Duodenal mucosa (tissue), 2 donors: ENCODE results near the gene NAA50.

Experiments
- H3K27ac ChIP-seq: one replicate; pipeline ENCODE4 v1.7.0; 2013; ENCODE audit warnings: low read depth, low read length
- H3K27me3 ChIP-seq, 2 donors: one replicate each; pipeline ENCODE4 v1.7.0; 2013; ENCODE audit warnings: low read length in 2 of 2, control low read depth in 1 of 2; ENCODE audit not compliant: insufficient read depth in 2 of 2, control insufficient read depth in 1 of 2
- H3K36me3 ChIP-seq, 2 donors: one replicate each; pipeline ENCODE4 v1.7.0; 2013; ENCODE audit warnings: low read length in 2 of 2, control low read depth in 1 of 2; ENCODE audit not compliant: insufficient read depth in 2 of 2, control insufficient read depth in 1 of 2
- H3K4me1 ChIP-seq, 2 donors: one replicate each; pipeline ENCODE4 v1.7.0; 2013; ENCODE audit warnings: low read length in 2 of 2, control low read depth in 1 of 2; ENCODE audit not compliant: insufficient read depth in 2 of 2, control insufficient read depth in 1 of 2
- H3K4me3 ChIP-seq, 2 donors: one replicate each; pipeline ENCODE4 v1.7.0; 2013; ENCODE audit warnings: low read length in 2 of 2, low read depth in 1 of 2
- H3K9ac ChIP-seq, 2 donors: one replicate each; pipeline ENCODE4 v1.7.0; 2013; ENCODE audit warnings: low read length in 2 of 2, low read depth in 1 of 2
- H3K9me3 ChIP-seq, 2 donors: one replicate each; pipeline ENCODE4 v1.7.0; 2013; ENCODE audit warnings: low read length in 2 of 2, control low read depth in 1 of 2; ENCODE audit not compliant: control insufficient read depth in 1 of 2

NAA50 gene

DNA sequence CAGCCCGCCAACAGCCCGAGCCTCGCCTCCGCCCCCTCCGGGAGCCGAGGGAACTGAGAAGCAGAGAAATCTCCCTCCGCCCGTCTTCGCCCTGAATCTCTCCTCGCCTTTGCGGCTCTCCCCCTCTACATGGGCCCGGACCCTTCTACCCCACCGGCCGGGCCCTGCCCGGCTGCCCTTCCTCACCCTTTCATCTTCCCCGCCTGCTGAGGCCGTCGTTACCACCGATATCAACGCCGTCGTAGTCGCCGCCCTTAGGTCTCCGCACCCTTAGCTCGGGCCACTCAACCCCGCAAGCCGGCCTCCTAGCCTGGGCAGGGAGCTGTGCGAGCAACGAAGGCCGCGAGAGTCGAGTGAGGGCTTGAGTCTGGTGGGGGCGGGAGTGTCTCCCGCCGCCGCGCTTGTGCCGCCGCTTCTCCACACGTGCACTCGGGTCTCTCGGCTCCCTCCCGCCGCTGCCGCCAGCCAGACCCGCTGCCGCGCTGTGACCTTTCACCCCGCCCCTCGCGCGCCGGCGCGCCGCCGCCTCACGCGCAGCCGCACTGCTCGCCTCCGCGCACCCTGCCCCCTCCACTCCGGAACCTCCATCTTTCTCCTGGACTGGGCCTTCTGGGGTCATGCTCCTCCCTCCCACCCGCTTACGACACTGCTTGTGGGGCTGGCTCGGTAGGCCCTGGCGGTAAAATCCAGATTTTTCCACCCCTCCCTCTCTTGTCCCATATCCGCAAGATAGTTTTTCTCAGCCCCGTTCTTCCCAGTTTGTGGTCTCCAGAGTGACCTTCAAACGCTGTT lies at the start of gene NAA50:
NAA50 (minus strand) TSS at position 494 of the 792 bp plus-strand sequence; CDS start at position 194, 300 bp downstream.
- peaks cover 44 to 56% of the 10 kb centered on the region in 2 donors for H3K4me1 ChIP-seq
- no peaks in the 10 kb centered on the region for H3K27me3 ChIP-seq
- peak within 1 kb of the TSS; percentile 98 for H3K27ac ChIP-seq
- peak within 1 kb of the TSS; percentile 94 to 97 for H3K9ac ChIP-seq
- H3K9me3 ChIP-seq: no peaks in the 10 kb centered on the region
- peak within 1 kb of the TSS; percentile 94 to 99 for H3K4me3 ChIP-seq
- no peaks in the 10 kb centered on the region for H3K36me3 ChIP-seq

DNA sequence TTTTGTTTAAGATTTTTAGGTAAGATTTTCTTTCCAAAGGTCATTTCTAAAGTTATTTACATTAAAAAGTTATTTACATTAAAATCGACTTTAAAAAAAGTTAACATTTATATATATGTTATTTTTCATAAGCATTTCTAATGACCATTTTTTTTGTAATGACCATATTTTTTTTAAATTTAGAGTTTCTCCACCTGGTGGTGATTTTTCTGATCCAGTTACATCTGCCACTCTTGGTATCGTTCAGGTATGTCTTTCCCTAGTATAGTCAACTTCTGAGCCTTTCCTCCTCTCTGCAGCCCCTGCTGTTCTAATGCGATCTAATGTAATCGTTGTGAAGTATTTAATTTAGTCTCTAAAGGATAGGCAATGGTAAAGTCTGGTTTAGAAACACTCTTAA lies 49.6 kb upstream of the NAA50 start:
- Histone ChIP-seq H3K27ac (no peak overlapping the region), H3K4me3 (no peak overlapping the region), H3K9ac (no peak overlapping the region), H3K4me1 (no peaks in the 10 kb centered on the region), H3K27me3 (no peaks in the 10 kb centered on the region), H3K36me3 (peaks cover 16 to 30% of the 10 kb centered on the region in 2 donors), H3K9me3 (no peaks in the 10 kb centered on the region)

GRCh38 chr3:113794526-113794925 lies 48.5 kb upstream of the NAA50 start:
- Histone ChIP-seq H3K9me3 (no peaks in the 10 kb centered on the region), H3K4me1 (no peaks in the 10 kb centered on the region), H3K9ac (no peak overlapping the region), H3K36me3 (peaks cover 14 to 29% of the 10 kb centered on the region in 2 donors), H3K27ac (no peak overlapping the region), H3K4me3 (no peak overlapping the region), H3K27me3 (no peaks in the 10 kb centered on the region)

DNA sequence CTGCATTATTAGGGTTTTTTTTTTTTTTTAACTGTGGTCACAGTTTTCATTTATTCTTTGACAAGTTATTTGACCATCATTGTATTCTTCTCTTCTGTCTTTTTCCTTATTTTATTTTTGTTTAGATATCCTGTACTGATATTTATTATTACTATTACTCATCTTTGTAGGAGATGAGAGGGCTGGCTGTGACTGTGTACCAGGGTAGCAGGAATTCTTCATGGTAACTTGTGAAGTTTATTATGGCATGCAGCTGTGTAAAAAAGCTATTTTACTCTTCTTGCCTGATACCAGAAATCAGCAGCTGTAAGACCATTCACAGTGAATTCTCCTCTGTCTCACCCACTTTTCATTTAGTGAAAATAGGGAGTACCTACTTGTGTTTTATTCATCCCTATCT lies 45.3 kb upstream of the NAA50 start:
- Histone ChIP-seq H3K9ac (no peak overlapping the region), H3K9me3 (no peaks in the 10 kb centered on the region), H3K4me1 (no peaks in the 10 kb centered on the region), H3K27me3 (no peaks in the 10 kb centered on the region), H3K36me3 (peaks cover 12 to 31% of the 10 kb centered on the region in 2 donors), H3K4me3 (no peak overlapping the region), H3K27ac (no peak overlapping the region)

GRCh38 chr3:113783980-113784379 lies 37.9 kb upstream of the NAA50 start:
- Histone ChIP-seq H3K36me3 (peaks cover 12% of the 10 kb centered on the region in 2 donors), H3K4me3 (no peak overlapping the region), H3K27ac (peak overlapping the region; percentile 32)

DNA sequence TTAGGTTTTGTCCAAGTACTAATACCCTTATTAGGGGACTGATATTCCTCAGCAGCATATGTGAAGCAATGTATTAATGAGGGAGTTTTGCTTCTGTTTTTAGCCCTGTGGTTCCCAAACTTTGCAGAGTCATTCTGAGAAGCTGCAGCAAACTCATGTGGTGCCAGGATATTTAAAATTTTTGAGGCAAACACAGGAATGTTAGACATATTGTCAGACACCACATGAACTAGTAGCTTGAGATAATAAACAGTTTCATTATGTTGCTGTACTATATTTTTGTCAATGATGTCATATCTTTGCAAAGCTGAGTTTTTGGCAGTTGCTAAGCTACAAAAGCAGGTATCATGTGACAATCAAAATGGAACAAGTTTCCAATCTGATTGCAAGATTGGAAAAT lies 37.4 kb upstream of the NAA50 start:
- H3K4me3 ChIP-seq: no peak overlapping the region
- H3K9ac ChIP-seq: no peak overlapping the region
- no peaks in the 10 kb centered on the region for H3K4me1 ChIP-seq
- no peak overlapping the region for H3K27ac ChIP-seq
- no peaks in the 10 kb centered on the region for H3K9me3 ChIP-seq
- no peaks in the 10 kb centered on the region for H3K27me3 ChIP-seq
- H3K36me3 ChIP-seq: peaks cover 12 to 14% of the 10 kb centered on the region in 2 donors

More at GRCh38 chr3:113783980-113784379, 37.9 kb upstream of the NAA50 start:
- Histone ChIP-seq H3K4me1 (no peaks in the 10 kb centered on the region), H3K9me3 (no peaks in the 10 kb centered on the region), H3K9ac (no peak overlapping the region), H3K27me3 (no peaks in the 10 kb centered on the region)

DNA sequence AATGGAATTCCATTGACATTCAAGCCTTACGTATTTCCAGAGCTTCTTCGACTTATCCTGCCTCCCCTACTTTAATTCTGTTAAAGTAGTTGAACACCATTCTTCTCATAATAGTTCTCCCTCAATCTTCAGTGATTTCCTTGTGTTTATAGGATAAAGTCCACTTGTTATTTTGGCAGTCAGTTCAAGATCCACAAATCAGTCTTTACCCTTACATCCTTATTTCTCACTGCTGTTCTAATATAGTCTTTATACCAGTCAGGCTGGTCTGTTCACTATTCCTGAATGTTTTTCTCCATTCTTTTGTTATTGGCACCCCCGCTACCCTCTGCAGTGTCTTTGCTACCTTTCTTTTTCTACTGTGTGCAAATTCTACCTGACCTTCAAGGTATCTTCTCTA lies 30.5 kb upstream of the NAA50 start:
- Histone ChIP-seq H3K36me3 (peaks cover 0 to 9% of the 10 kb centered on the region in 2 donors), H3K27me3 (no peaks in the 10 kb centered on the region), H3K27ac (no peak overlapping the region), H3K9me3 (no peaks in the 10 kb centered on the region), H3K4me1 (peaks cover 5 to 8% of the 10 kb centered on the region in 2 donors), H3K4me3 (no peak overlapping the region), H3K9ac (no peak overlapping the region)

DNA sequence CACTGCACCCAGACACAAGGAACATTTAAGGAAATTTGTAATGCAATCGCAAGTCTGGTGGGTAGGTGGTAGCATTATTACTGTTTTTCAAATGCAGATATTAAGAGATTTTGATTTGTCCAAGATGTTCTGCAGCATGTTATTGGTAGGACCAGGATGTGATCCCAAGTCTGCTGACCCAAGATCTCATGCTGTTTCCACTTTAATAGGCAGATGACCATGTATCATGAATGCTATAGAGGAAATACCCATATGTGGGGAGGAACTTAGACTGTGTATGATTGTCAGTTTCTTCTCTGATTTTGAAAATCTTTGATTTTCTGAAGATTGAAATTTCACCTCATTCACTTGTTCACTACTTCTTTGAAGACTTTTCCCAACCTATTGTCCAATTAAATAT lies 29.5 kb upstream of the NAA50 start:
- Histone ChIP-seq H3K27ac (no peak overlapping the region), H3K4me3 (no peak overlapping the region), H3K4me1 (peaks cover 5 to 8% of the 10 kb centered on the region in 2 donors), H3K9me3 (no peaks in the 10 kb centered on the region), H3K27me3 (no peaks in the 10 kb centered on the region), H3K36me3 (peaks cover 0 to 6% of the 10 kb centered on the region in 2 donors), H3K9ac (no peak overlapping the region)

DNA sequence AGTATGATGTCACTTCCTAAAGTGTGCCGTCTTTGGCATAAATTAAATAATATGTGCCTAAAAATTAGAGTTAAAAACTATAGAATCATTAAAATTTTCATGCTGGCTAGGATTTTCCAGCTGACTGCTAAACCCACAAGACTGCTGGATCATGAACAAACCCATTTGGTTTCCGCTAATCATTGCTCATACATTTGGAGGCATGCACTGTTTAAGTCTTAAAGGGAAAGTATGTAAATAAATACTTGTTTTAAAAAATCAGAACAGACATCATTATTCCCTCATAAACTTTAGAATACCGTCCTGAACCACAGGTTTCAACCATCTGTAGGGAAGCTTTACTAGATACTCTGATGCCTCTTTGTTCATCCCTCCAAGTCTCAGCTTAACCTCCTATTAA lies 27.3 kb upstream of the NAA50 start:
- Histone ChIP-seq H3K36me3 (no peaks in the 10 kb centered on the region), H3K4me3 (no peak overlapping the region), H3K4me1 (peaks cover 5 to 8% of the 10 kb centered on the region in 2 donors), H3K27ac (no peak overlapping the region), H3K9me3 (no peaks in the 10 kb centered on the region), H3K27me3 (no peaks in the 10 kb centered on the region), H3K9ac (no peak overlapping the region)

- no peaks in the 10 kb centered on the region for H3K9me3 ChIP-seq
- H3K27me3 ChIP-seq: no peaks in the 10 kb centered on the region
- H3K9ac ChIP-seq: no peak overlapping the region
These were observed 25.9 kb upstream of the NAA50 start for GRCh38 chr3:113771993-113772392.

More at GRCh38 chr3:113771993-113772392, 25.9 kb upstream of the NAA50 start:
- Histone ChIP-seq H3K36me3 (no peaks in the 10 kb centered on the region), H3K4me3 (no peak overlapping the region), H3K27ac (no peak overlapping the region), H3K4me1 (peaks cover 5 to 8% of the 10 kb centered on the region in 2 donors)
